Amniotic epithelial cell (primary cell): ENCODE results near the gene CDKN3.
"Not testable (repeated sequence)": the region's sequence is repeated elsewhere in the genome, so short reads cannot be mapped to it uniquely, and the experiment has no call there.

Source experiments
- DNase-seq: peaks from one replicate; pipeline ENCODE4 v3.0.0-alpha.2; 2010; ENCODE audit warnings: low read depth

Gene CDKN3

DNA sequence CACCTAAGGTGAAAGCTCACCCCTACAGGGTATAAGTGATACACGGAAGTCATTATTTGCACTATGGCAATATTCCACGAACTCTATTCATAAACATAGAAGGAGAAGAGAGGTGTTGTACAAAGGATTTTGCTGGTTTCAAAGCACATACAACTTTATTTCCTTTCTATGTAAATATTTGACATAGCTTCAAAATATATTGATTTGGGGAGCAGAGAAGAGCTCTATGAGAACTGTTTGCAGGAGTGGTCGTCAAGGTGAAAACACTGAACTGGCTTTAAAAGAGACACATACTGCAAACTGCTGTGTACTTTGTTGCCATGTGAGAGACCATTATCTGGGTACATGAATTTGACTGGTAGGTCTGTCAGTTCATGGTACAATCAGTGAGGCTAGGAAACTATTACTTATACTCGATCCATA, 27.7 kb downstream of the CDKN3 start:
- DNase-seq: no peak

DNA sequence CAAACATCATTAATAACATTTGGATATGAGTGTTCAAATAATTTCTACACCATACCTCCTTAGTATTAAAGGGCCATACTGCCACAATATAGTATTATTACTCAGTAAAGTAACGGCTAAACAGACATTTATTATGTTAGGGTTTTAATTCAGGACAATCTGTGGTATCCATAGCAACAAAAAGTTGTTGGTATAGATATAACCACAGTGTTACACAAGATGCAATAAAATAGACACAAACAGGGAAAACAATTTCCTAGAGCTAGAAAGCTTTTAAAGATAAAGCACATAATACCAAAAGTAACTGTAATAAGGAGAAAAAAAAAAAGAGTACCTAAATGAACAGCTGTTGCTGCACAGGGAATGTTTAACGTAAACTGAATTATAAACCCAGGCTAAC, 28.3 kb downstream of the CDKN3 start:
- DNase-seq: peak; percentile 17

DNA sequence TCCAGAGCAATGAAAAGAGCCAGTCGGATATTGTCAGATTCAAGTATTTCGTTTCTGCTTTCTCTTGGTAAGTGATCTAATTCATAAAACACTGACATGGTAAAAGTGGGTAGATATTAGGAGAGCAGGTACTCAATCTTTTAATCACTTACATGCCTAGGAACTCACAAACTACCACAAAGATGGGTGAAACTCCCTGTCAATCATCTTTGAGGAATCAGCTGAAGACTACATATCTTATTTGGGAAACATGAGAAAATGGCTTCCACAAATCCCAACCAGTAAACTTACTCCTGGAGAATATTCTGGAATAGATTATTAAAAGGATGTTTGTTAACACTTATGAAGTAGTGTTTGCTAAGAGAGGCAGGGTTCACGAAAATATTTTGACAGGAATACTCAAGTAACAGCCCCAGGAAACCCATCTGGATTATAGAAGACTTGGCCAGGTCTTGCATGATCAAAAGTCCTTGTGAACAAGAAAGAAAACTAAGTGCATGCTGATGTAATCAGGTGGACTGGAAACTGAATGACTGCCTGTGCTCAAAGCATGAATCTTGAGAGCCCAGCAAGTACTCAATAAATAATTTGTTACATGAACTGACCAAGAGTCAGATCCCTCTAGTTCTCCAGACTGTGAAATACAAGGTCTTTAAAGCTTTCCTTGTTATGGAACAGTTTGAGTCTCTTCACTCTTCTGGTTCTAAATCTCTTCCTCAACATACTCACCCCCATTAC, 28.9 kb downstream of the CDKN3 start:
- no peak for DNase-seq

DNA sequence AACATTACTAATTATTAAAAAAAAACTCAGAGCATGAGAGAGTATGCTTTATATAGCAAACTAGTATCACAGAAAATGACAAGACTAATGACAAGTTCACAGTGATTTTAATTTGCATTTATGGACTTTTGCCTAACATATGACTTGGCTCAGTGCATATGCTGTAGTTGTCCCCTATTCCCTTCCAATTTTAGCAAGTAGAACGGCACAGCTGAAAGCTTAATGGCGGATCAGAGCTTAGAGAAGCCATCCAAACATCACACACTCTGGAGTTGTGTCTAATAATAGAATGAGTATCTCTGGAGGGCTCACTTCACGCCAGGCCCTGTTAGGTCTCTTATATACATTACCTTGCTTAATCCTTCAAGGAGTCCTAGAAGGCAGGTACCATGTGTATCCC, 31.1 kb downstream of the CDKN3 start:
- no peak for DNase-seq

DNA sequence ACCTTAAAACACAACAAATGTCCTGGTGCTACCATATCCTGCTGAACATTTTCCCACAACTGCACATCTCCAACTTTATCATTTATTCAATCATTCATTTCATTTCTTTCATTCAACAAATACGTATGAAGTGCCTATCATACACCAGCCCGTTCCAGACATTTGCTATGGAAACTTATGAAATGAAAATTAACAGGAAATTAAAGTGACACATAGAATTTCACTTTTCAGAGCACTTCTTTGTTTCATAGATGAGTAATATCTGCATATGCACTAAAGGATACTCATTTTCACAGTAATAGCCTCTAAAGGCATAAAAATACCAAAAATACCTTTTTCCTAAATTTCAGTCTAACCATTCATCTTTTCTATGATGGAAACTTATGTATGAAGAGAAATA, 31.7 kb downstream of the CDKN3 start:
- DNase-seq: no peak

DNA sequence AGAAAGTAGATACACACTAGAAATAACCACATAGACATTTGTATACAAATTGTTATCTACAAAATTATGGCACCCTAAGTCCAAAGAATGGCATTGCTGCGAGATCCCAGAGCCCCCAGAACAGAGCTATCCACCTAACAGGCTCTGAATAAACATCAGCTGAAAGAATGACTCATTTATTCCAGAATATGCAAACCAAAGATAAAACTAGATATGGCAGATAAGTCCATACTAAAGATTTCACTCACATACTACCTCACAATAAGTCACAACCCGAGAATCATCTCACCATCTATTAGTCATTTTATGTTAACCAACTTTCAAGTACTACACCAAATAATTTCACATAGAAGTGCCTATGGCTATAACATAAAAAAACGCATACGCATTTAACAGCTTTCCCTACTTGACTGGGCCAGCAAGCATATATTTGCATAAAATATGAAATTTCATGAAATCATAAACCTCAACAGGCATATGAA, 38.7 kb downstream of the CDKN3 start:
- peak; percentile 98 for DNase-seq

DNA sequence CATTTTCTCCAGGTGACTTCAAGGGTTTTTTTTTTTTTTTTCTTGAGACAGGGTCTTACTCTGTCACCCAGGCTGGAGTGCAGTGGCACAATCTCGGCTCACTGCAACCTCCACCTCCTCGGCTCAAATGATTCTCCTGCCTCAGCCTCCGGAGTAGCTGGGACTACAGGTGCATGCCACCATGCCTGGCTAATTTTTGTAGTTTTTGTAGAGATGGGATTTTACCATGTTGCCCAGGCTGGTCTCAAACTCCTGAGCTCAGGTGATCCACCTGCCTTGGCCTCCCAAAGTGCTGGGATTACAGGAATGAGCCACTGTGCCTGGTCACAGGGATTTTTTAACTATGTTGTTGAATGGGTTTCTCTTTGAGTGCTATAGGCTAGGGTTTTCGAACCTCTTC, 41.1 kb downstream of the CDKN3 start:
- not testable (repeated sequence) for DNase-seq

DNA sequence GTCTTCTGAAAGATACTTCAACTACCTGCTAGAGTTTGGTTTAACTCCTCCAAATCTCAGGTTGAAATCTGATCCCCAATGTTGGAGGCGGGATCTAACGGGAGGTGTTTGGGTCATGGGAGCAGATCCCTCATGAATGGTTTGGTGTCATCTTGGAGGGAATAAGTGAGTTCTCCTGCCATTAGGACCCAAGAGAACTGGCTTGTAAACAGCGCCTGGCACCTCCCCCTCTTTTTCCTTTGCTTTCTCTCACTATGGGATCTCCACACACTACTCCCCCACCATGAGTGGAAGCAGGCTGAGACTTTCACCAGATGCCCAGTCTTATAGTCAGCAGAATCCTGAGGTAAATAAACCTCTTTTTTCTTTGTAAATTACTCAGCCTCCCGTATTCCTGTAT, 41.9 kb downstream of the CDKN3 start:
- DNase-seq: peak; percentile 76

DNA sequence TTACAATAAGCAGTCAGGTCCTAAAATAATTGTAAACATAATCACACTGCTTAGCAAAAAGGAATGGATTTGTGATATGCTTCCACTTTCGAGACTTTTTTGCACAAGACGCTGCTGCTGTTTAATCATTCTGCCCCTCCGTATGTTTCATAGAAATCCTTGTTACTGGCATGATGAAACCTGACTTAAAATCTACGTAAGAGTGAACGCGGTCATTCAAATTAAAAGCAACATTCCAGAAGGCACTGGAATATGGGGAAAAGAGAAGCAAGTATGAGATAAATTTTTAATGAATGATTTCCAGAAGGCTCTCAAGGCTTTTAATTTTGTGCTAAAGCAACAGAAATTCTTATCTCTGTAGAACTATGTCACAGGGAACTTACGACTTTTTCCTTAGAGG, 43.2 kb downstream of the CDKN3 start:
- peak; percentile 69 for DNase-seq

DNA sequence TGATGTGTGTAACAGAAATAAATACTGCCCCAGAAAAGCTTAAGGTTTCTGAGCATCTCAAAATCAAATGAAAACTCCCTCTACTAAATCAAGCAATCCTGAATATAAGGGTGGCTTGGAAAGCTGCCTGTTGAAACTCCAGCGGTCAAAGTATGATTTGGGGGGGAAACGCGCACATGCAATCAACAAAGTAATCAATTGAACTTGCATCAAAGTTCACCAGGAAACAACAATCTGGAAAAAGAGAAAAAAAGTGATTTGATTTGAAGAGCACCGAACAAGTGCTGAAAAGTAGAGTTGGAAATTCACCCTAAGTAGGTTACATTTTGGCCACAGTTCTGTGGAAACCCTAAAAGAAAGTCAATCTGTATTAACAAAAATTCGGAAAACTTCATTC, 43.7 kb downstream of the CDKN3 start:
- DNase-seq: no peak

DNA sequence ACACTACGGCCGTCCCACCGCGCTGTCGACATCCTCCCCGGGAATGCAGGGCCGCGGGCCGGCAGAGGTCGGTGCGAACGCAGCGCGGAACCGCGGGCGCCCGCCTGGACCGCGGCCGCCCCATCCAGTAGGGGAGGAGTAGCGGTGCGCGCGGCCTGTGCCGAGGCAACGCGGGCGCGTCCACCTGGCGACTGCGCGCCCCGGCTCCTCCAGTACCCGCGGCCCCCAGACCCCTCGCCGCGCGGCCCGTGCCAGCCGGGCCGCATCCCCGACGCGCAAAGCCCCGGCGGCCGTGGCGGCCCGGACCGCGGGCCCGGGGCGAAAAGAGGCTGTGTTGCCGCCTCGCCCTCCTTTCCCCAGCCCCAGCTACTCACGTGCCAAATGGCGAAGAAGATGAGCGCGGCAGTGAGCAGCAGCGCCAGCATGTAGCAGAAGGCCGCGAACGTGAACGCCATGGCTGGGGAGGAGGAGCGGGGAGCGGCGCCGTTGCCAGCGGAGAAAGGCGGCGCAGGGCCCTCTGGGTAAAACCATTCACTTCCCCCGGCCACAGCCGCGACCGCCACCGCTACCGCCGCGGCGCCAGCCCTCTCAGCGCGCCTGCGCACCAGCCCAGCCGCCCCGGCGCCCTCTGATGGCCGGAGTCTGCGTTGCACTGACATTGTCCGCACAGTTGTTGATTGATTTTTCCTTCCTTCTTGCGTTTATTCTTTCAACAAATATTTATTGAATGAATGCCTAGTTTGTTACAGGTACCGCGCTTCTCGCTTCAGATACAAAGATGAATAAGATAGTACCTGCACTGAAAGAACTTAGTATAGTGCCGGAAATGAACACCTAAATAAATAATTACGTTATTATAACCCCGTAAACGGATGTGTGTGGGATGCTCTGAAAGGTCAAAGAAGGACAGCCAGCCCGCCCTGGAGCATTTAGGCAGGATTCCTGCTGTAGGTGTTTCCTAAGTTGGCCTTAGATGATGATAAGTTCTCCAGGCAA, 44.4 kb downstream of the CDKN3 start, which contains the start of gene CNIH1:
Gene CNIH1, minus strand, starts transcription at position 502 of the 996 bp plus-strand sequence. Its CDS starts 47 bp downstream, at position 455.
- peak; percentile 87 for DNase-seq

DNA sequence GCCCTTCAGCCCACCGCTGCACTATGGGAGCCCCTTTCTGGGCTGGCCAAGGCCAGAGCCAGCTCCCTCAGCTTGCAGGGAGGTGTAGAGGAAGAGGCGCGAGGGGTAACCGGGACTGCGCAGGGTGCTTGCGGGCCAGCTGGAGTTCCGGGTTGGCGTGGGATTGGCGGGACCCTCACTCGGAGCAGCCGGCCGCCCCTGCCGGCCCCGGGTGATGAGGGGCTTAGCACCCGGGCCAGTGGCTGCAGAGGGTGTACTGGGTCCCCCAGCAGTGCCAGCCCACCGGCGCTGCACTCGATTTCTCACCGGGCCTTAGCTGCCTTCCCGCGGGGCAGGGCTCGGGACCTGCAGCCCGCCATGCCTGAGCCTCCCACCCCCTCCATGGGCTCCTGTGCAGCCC, 46.2 kb downstream of the CDKN3 start:
- not testable (repeated sequence) for DNase-seq

DNA sequence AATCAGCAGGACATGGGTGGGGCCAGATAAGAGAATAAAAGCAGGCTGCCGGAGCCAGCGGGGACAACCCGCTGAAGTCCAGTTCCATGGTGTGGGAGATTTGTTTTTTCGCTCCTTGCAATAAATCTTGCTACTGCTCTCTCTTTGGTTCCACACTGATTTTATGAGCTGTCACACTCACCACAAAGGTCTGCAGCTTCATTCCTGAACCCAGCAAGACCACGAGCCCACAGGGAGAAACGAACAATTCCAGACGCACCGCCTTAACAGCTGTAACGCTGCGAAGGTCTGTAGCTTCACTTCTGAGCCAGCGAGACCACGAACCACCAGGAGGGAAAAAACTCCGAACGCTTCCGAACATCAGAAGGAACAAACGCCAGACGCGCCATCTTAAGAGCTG, 47.2 kb downstream of the CDKN3 start:
- no peak for DNase-seq

DNA sequence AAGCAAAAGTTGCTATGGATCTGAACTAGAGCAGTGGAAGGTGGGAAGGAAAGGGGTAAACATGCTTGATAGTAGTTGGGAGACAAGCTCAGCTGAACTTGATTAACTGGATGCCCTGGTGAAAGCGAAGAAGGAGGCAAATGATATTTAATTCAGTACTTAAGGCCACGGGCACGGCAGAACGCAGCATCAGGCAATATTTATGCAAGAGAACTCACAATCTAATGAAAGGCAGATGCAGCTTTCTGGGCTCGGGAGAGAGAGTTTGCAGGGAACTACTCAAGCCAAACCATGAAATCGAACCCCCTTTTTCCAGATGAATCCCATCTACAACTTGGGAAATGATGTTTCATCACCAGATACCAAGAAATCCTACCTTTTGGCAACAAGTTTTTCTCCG, 47.9 kb downstream of the CDKN3 start:
- DNase-seq: no peak

DNA sequence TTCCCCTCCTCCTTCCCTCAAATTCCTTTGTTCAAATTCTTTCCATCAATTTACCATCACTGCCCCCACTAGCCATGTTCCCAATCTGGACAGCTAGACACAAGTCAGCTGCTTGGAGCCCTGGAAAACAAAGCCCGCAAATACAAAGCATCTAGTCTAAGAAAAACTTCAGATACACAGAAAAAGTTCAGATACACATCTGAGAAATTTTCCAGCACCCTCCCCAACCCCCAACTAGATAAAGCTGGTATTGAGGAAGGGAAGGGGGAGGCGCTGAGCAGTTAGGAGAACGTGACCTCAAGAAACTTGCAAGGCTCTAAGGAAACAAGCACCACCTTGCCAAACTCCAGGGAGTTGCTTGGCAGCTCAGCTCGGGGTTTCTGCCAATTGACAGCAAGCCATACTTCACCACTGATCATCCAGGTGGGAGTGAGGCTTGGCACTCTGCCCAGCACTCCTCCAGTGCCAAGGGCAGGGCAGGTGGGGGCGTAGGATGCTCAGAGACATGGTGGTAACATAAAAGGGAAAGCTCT, 49.4 kb downstream of the CDKN3 start:
- DNase-seq: peak; percentile 88

DNA sequence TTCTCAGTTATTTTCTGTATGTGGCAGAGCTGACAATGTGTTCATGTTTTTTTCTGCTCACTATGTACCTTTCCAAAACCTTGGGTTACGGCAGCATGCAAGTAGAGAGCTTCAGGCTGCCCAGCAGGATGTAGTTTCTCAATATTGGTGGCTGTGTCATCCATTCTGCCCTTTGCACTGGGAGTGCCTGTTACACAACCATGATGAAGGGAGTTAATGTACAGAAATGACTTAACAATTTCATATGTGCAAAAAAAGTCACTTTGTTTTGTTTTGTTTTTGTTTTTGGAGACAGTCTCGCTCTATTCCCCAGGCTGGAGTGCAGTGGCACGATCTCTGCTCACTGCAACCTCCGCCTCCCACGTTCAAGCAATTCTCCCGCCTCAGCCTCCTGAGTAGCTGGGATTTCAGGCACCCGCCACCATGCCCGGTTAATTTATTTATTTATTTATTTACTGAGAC, 50.5 kb downstream of the CDKN3 start:
- DNase-seq: peak; percentile 82

DNA sequence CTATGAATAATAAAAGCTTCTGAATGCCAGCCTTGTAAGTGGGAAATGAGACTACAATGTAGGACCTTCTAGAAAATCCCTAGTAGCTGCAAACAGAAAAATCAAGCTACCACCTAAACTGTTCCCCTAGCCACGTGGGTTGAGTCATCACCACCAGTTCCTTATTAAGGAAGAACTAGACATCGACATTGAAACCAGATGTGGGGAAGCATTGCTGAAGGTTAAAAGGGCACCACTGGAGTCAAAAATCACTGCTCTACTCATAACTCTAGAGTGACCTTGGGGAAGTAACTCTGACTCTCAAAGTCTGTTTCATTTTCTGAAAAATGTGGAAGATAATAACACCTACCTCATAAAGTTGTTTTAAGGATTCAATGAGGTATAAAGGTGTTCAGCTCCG, 53.7 kb downstream of the CDKN3 start:
- DNase-seq: no peak

DNA sequence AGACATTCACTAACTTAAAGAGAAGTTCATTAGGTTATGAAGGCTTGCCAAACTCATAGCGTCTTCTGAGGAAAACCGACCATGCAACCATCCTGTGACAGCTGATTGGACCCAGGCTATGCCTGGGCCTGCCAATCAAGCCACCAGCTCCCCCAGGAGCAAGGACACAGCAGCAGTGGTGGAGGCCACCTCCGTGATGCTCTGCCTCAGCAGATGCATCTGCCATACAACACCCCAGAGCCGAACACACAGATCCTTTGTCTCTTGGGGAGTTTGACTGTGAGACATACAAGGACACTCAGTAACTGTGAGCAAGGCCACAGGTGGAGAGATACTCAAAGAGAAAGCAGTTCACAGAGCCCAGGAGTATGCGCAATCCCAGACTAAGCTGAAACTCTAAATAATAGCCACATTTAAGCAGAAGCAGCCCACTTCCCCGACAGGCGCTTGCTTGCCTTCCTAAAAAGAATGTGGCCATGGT, 54.4 kb downstream of the CDKN3 start:
- no peak for DNase-seq

DNA sequence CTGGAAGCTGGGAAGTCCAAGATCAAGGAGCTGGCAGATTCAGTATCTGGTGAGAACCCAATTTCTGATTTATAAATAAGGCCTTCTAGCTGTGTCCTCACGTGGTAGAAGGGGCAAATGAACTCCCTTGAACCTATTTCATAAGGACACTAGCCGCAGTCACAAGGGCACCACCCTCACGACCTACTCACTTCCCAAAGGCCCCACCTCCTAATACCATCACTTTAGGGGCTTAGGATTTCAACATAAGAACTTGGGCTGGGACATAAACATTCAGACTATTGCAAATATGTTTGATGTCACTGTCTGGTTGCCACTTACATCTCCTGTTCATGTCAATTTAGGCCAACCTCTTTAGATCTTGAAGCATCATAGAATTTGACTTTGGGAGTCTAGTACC, 55.2 kb downstream of the CDKN3 start:
- no peak for DNase-seq

DNA sequence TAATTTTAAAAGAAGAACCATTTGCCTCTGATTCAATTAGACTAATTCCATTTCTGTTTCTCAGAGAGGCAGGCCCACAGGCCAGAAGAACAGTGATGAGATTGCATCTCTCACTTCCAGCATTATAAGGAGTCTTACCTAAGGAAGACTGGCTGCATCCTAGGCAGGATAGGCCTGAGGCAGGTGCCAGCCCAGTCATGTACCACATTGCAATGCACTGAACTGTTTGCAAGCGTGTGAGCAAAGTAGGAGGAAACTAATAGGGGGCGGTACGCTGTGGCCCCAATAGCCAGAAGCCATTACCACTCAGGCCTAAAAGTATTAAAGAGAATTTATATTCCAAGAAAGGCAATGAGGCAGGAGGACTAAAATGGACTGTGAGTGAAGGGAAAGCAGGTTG, 56.4 kb downstream of the CDKN3 start:
- DNase-seq: no peak

DNA sequence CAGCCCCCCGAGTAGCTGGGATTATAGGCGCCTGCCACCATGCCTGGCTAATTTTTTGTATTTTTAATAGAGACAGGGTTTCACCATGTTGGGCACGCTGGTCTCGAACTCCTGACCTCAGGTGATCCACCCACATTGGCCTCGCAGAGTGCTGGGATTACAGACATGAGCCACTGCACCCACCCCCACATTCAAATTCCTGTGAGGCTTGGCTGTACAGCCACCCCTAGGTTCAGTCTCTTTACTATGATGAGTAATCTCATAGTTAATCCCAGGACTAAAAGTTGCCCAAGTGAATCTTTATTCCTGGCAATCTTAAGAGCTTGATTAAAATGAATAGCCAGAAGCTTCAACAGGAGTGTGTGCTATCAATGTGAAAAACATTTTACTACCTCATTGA, 57.2 kb downstream of the CDKN3 start:
- peak; percentile 90 for DNase-seq

DNA sequence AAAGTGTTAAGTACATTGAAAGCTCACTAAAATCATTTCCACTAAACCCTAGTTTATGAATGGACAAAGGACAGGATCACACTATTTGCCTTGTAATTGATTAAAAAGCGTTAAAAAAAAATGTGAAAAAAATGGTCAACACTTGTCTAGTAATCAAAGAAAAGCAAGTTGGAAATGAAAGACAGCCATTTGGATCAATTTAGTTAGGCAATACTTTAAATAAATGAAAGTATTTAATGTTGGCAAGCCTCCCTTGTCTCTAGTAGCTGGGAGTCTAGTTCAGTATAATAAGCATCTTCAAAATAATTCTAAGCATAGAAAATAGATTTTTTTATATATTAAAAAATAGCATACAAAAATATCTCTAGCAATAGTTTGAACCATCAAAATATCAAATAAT, 58.6 kb downstream of the CDKN3 start:
- no peak for DNase-seq
